Measurements from ENCODE around the gene MUC5AC. TPM values are rescaled to one million over a fixed set of nuclear protein-coding genes. Genes with fewer than 3 reads are reported as not detected.
A peak's percentile ranks its signal among the peaks of the same experiment; 100 is the strongest.
"Not testable (repeated sequence)": the region's sequence is repeated elsewhere in the genome, so short reads cannot be mapped to it uniquely, and the experiment has no call there.

Gene MUC5AC, protein sequence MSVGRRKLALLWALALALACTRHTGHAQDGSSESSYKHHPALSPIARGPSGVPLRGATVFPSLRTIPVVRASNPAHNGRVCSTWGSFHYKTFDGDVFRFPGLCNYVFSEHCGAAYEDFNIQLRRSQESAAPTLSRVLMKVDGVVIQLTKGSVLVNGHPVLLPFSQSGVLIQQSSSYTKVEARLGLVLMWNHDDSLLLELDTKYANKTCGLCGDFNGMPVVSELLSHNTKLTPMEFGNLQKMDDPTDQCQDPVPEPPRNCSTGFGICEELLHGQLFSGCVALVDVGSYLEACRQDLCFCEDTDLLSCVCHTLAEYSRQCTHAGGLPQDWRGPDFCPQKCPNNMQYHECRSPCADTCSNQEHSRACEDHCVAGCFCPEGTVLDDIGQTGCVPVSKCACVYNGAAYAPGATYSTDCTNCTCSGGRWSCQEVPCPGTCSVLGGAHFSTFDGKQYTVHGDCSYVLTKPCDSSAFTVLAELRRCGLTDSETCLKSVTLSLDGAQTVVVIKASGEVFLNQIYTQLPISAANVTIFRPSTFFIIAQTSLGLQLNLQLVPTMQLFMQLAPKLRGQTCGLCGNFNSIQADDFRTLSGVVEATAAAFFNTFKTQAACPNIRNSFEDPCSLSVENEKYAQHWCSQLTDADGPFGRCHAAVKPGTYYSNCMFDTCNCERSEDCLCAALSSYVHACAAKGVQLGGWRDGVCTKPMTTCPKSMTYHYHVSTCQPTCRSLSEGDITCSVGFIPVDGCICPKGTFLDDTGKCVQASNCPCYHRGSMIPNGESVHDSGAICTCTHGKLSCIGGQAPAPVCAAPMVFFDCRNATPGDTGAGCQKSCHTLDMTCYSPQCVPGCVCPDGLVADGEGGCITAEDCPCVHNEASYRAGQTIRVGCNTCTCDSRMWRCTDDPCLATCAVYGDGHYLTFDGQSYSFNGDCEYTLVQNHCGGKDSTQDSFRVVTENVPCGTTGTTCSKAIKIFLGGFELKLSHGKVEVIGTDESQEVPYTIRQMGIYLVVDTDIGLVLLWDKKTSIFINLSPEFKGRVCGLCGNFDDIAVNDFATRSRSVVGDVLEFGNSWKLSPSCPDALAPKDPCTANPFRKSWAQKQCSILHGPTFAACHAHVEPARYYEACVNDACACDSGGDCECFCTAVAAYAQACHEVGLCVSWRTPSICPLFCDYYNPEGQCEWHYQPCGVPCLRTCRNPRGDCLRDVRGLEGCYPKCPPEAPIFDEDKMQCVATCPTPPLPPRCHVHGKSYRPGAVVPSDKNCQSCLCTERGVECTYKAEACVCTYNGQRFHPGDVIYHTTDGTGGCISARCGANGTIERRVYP (N-terminal part only)
- not detected for total RNA-seq

DNA sequence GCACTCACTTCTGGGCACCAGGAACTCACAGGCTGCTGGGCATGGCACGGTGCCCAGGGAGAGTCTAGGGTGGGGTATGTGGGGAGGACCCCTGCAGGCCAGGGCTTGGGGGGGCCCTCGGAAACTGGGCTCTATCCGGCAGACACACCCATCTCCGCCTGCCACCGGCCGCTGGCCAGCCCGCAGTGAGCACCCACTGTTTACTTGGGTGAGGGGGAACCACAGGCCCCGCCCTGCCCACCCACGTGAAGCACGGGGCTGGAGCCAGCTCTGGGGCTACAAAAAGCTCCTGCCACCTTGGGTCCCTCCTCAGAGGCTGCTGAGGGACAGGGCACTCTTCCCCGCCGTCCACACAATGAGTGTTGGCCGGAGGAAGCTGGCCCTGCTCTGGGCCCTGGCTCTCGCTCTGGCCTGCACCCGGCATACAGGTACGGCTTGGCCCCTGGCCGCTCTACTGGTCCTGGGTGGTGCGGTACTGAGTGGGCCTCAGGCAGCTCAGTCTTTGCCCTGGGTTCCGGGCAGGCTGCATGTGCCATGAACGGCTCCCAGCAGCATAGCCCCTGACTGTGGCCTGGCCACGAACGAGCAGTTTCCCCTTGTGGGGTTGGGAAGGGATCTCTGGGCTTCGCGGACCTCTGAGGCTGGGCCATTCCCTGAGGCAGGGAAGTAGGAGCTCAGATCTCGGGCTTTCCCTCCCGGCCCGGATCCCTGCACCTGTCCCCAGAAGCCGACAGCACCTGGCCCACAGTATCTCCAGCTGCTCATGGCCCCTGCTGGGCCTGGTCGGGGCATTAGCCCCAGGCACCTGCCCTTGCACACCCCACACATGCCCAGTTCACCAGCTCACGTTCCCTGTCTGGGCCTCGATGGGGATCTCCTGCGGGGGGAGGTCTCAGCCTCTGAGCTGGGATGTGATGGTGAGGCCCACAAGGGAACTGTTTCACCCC, at the start of gene MUC5AC:
TSS of gene MUC5AC (plus strand) at position 309 of the 947 bp plus-strand sequence. CDS start at position 356, 47 bp downstream.
- no peaks in the 10 kb centered on the region for H3K9me3 Mint-ChIP-seq
- no peak within 1 kb of the TSS for H3K27ac Mint-ChIP-seq
- peak in 1 of 2 donors; percentile 41 for DNase-seq (ENCODE audit: low spot score in 2 of 2)
- H3K36me3 Mint-ChIP-seq = no peaks in the 10 kb centered on the region
- ATAC-seq = no peak

DNA sequence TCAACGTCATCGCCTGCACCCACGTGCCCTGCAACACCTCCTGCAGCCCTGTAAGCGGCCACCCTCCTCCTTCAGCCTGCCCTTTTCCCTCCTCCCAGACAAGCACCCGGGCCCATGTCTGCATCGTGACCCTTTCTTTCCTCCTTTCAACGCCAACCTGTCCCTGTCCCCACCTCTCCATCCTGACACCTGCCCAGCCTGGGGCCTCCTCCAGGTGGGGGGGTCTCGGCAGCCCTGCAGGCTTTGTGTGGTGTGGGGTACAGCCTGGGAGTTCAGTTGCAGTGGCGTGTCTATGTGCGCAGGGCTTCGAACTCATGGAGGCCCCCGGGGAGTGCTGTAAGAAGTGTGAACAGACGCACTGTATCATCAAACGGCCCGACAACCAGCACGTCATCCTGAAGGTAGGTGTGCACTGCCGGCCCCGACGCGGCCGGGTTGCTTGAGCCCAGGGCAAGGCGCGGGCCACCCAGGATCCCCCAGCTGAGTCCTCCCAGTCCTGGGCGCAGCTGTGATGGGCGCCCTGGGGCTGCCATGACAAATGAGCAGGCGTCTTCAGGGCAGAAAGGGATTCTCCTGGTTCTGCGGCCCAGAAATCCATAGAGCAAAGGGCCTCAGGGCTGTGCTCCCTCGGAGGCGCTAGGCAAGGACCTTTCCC, 49.4 kb upstream of the MUC5AC start:
- Mint-ChIP-seq H3K9me3 (no peaks in the 10 kb centered on the region), H3K36me3 (no peaks in the 10 kb centered on the region), H3K27ac (no peak overlapping the region)
- no peak for DNase-seq (ENCODE audit: low spot score in 2 of 2)
- ATAC-seq = no peak

DNA sequence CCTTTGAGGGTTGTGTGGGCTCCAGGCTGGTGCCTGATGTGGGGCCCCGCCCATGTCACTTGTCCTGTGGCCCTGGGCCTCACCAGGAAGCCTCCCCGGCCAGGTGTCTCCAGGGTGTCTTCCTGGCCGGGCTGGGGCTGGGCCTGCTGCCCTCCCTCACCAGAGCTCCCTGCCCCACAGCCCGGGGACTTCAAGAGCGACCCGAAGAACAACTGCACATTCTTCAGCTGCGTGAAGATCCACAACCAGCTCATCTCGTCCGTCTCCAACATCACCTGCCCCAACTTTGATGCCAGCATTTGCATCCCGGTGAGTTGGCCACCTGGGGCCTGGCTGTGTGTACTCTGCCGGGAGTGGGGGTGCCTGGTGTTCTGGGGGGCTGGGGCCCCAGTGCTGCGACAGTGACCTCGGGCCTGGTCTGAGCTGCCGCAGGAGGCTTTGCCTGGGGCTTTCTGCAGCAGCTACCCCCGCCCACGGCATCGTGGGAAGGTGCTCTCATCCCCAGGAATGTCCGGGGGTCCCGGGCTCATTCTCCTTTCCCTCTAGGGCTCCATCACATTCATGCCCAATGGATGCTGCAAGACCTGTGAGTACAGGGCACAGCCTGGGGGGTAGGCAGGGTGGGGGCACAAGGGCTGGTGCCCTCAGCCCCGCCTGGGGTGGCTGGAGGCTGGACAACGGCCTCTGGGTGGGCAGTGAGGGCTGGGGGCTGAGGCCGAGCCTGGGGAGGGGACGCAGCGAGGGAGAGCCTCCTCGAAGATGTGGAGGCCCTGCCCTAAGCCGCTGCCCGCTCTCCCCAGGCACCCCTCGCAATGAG, 48.4 kb upstream of the MUC5AC start:
- no peak for DNase-seq (ENCODE audit: low spot score in 2 of 2)
- Mint-ChIP-seq H3K36me3 (no peaks in the 10 kb centered on the region), H3K27ac (no peak overlapping the region), H3K9me3 (no peaks in the 10 kb centered on the region)
- no peak for ATAC-seq

DNA sequence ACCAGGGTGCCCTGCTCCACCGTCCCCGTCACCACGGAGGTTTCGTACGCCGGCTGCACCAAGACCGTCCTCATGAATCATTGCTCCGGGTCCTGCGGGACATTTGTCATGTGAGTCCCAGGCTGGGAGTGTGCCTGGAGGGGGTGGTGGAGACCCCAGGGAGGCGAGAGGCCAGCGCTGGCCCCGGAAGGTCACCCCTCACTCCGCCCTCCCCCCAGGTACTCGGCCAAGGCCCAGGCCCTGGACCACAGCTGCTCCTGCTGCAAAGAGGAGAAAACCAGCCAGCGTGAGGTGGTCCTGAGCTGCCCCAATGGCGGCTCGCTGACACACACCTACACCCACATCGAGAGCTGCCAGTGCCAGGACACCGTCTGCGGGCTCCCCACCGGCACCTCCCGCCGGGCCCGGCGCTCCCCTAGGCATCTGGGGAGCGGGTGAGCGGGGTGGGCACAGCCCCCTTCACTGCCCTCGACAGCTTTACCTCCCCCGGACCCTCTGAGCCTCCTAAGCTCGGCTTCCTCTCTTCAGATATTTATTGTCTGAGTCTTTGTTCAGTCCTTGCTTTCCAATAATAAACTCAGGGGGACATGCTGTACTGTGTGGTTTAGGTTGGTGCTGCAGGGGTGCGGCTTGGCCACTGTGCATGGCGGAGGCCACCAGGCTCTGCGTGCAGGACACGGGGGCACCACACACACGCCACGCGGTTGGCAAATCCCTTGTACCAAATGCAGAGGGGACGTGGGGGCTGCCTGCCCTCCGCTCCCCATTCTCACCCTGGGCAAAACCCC, 47.6 kb upstream of the MUC5AC start:
- Mint-ChIP-seq H3K27ac (no peak overlapping the region), H3K9me3 (no peaks in the 10 kb centered on the region), H3K36me3 (no peaks in the 10 kb centered on the region)
- DNase-seq (ENCODE audit: low spot score in 2 of 2) (no peak), ATAC-seq (no peak)

DNA sequence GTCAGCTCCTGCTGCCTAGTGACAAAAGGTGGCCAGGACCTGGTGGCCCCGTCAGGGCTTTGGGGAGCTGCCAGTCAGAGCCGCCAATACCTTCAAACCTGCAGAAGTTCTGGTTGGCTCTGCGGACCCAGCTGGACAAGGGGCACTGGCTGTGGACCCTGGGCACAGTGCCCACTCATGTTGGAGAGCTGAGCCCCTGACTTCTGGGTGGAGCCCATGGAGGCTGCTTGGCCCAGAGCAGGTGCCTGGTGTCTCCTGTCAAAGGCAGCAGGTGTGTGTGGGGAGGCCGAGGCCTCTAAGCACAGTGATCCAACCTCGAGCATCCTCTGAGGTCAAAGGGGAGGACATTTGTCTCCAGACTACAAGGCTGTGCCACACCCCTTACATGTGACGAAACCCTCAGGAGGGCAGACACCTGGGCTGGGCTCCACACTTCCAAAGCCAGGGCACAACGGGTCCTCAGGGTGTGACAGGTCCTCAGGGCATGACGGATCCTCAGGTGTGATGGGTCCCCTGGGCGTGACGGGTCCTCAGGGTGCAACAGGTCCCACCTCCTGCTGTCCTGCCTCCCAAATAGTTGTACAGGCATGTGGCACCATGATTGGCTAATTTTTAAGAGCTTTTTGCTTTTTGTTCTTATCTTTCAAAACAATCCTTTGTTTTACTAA, 46.1 kb upstream of the MUC5AC start:
- Mint-ChIP-seq H3K36me3 (no peaks in the 10 kb centered on the region), H3K9me3 (no peaks in the 10 kb centered on the region), H3K27ac (no peak overlapping the region)
- no peak for ATAC-seq
- no peak for DNase-seq (ENCODE audit: low spot score in 2 of 2)

DNA sequence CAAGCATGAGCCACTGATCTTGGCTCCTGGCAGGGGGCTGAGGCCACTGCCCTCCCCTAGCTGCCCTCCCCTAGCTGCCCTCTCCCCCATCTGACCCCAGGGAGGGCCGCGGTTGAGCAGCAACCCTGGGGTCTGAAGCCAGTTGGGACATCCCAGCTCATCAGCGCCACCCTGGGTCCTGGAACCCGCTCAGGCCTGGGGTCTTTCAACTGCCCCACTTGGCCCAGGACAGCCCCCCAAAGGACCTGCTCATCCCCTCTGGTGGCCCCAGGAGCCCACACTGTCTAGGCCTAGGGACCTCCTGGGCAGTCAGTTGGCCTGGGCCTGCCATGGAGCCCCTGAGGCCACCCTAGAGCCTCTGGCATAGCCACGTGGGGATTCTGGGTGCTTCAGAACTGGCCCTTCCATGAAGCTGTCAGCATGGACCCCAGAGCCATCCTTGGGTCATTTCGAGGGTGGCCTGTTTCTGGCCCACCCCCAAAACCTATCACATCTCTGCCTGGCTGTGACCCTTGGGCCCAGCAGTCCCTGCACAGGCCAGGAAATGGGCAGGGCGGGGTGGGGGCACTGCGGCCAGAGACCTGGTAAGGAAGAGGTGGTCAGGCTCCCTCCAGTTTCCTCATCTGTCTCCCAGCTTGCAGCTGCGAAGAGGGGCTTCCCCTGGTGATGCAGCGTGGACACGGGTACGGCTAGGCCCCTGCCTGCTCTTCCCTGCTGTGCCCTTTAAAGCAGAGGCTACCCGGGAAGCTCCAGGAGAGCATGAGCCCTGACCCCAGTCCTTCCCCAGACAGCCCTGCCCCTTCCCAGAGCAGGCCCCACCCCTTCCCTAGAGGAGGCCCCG, 45.2 kb upstream of the MUC5AC start:
- DNase-seq (ENCODE audit: low spot score in 2 of 2) = no peak
- H3K27ac Mint-ChIP-seq = no peak overlapping the region
- H3K36me3 Mint-ChIP-seq = no peaks in the 10 kb centered on the region
- H3K9me3 Mint-ChIP-seq = no peaks in the 10 kb centered on the region
- ATAC-seq = peak in 1 of 2 donors; percentile 29

DNA sequence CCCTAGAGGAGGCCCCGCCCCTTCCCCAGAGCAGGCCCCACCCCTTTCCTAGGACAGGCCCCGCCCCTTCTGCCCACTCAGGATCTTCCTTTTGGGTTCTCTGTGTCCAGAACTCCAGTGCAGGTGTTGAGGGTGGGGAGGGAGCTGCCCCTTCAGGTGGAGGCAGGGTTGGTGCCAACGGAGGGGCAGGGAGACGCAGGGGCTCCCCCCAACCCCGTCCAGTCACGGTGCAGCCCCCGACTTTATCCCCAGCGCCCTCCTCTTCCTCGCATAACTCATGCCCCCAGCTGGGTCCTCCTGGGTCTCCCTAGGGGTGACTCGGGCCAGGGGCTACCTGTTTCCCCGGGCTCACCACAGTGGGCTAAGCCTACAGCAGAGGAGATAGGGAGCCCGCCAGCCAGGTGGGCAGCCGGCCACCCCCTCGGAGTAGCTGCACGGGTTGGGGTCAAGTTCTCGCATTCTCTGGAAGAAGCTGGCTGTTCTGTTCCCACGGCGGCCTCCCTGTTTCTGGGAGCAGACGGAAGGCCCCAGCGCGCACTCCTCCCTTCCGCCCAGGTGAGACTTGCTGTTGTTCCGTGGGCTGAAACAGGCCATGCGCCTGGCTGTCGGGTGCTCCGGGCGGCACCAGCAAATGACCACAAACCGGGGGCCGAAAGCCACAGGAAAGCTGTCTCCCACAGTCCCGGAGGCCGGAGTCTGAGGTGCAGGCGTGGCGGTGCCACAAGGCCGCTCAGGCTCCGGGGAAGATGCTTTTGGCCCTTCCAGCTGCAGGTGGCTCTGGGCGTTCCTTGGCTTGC, 44.1 kb upstream of the MUC5AC start:
- Mint-ChIP-seq H3K36me3 (no peaks in the 10 kb centered on the region), H3K27ac (no peak overlapping the region), H3K9me3 (no peaks in the 10 kb centered on the region)
- ATAC-seq (peak in 1 of 2 donors; percentile 23), DNase-seq (ENCODE audit: low spot score in 2 of 2) (peak in 1 of 2 donors; percentile 41)

DNA sequence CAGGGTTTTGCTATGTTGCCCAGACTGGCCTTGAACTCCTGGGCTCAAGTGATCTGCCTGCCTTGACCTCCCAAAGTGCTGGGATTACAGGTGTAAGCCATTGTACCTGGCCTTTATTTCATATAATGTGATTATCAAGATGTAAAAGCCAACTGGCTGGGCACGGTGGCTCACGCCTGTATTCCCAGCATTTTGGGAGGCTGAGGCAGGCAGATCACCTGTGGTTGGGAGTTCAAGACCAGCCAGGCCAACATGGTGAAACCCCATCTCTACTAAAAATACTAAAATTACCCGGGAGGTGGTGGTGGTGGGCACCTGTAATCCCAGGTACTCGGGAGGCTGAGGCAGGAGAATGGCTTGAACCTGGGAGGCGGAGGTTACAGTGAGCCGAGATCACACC, 42.5 kb upstream of the MUC5AC start:
- DNase-seq (ENCODE audit: low spot score in 2 of 2) = peak in 1 of 2 donors; percentile 47
- H3K36me3 Mint-ChIP-seq, ATAC-seq, H3K27ac Mint-ChIP-seq, H3K9me3 Mint-ChIP-seq: not testable (repeated sequence)

DNA sequence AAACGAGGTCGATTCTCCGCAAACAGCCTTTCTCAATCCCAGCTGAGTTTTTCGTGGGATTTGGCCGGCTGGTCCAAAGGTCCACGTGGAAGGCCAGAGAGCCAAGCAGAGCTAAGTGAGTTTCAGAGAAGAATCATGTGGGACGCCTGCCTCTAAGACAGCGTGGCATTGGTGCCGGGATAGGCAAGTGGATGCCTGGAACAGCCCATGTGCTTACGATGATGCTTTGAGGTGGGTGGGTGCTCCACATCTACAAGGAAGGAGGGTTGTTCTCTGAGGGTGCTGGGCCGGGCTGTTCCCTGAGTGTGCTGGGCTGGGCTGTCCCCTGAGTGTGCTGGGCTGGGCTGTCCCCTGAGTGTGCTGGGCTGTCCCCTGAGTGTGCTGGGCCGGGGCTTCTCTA, 41.6 kb upstream of the MUC5AC start:
- no peak for ATAC-seq
- peak in 1 of 2 donors; percentile 47 for DNase-seq (ENCODE audit: low spot score in 2 of 2)
- Mint-ChIP-seq H3K9me3 (no peaks in the 10 kb centered on the region), H3K36me3 (no peaks in the 10 kb centered on the region), H3K27ac (no peak overlapping the region)

DNA sequence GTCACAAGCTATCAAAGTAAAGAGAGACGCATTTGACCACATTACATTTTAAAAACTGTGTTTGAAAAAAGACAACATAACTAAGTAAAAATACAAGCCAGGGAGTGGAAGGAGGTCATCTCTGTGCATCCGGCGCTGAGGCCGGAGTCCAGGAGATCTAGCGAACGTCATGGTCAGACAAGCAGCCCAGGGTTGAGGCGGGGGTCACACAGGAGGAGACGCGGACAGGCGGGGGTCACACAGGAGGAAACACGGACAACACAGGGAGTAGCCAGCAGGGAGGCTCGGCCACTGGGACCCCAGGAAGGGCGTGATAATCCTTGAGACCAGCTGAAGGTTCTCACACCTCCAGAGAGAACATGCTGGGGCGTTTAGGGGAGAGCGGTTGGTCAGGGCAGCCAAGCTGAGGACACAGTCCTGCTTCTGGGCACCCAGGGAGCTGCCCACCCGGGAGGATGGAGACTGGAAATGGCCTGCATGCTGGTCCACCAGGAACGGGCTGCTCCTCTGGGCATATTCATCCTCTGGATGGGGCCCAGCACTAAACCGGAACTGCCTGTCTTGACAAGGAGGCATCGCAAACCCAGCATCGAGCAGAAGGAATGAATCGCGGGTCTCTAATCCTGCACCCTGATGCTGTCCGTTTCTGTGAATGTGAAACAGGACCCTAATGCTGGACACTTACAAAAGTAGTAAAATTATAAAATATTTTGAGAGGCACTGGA, 40.9 kb upstream of the MUC5AC start:
- Mint-ChIP-seq H3K9me3 (no peaks in the 10 kb centered on the region), H3K36me3 (no peaks in the 10 kb centered on the region), H3K27ac (no peak overlapping the region)
- DNase-seq (ENCODE audit: low spot score in 2 of 2) (peak in 1 of 2 donors; percentile 31), ATAC-seq (no peak)

DNA sequence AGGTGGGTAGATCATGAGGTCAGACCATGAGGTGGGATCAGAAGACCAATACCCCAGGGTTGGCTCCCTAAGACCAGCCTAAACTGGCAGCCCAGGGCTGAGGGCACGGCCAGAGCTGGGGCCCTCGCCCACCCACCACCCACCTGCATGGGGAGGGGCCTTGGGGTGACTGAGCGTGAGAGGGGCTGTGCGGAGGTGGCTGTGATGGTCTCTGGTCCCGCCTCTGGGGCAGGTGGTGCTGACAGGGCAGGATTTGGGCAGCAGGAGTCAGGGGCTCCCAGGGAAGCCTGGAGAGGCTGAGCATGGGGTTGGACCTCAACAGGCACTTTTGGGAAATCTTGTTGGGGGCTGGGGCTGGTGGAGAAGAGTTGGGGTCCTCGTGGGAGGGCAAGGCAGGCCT, 39.8 kb upstream of the MUC5AC start:
- peak in 1 of 2 donors; percentile 34 for DNase-seq (ENCODE audit: low spot score in 2 of 2)
- Mint-ChIP-seq H3K9me3 (no peaks in the 10 kb centered on the region), H3K27ac (no peak overlapping the region), H3K36me3 (no peaks in the 10 kb centered on the region)
- no peak for ATAC-seq
